GM20000 (cell line): ENCODE measurements around the gene ADD3.

ENCODE experiments used
- DNase-seq: peaks from one replicate; pipeline ENCODE4 v3.0.0; 2012; ENCODE audit warnings: low spot score
- TF ChIP-seq, protein P1 (sequence below): IDR thresholded peaks from 2 replicates; pipeline ENCODE4 v1.5.1; 2012; ENCODE audit warnings: mild to moderate bottlenecking, control low read depth; ENCODE audit errors: extremely low read depth, missing control alignments

The ADD3 gene

DNA sequence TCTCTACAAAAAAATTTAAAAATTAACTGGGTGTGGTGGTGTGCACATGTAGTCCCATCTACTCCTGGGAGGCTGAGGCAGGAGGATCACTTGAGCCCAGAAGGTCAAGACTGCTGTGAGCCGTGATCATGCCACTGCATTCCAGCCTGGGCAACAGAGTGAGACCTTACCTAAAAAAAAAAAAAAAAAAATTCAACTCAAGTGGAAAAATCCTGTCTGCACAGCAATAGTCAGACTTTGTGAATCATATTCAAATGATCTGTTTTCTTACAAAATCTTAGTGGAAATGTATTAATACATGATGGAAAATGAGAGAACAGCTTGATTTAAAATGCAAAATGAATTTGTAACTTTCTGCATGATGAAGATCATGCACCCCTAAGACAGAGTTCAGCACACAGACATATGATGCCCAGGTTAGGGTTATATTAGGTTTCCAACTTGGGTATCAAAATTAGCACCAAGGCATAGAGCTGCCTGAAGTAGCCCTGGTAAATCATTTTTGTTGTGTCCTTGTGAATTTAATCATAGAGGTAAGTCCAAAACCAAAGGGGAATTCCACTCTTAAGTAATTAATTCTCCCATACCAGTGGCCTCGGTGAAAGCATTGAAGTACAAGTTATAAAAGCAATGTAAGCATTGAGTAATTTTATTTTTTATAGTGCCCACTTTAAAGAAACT lies 93.8 kb downstream of the ADD3 start:
- no peak for DNase-seq
- TF ChIP-seq, protein P1, sequence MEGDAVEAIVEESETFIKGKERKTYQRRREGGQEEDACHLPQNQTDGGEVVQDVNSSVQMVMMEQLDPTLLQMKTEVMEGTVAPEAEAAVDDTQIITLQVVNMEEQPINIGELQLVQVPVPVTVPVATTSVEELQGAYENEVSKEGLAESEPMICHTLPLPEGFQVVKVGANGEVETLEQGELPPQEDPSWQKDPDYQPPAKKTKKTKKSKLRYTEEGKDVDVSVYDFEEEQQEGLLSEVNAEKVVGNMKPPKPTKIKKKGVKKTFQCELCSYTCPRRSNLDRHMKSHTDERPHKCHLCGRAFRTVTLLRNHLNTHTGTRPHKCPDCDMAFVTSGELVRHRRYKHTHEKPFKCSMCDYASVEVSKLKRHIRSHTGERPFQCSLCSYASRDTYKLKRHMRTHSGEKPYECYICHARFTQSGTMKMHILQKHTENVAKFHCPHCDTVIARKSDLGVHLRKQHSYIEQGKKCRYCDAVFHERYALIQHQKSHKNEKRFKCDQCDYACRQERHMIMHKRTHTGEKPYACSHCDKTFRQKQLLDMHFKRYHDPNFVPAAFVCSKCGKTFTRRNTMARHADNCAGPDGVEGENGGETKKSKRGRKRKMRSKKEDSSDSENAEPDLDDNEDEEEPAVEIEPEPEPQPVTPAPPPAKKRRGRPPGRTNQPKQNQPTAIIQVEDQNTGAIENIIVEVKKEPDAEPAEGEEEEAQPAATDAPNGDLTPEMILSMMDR, result no peak

DNA sequence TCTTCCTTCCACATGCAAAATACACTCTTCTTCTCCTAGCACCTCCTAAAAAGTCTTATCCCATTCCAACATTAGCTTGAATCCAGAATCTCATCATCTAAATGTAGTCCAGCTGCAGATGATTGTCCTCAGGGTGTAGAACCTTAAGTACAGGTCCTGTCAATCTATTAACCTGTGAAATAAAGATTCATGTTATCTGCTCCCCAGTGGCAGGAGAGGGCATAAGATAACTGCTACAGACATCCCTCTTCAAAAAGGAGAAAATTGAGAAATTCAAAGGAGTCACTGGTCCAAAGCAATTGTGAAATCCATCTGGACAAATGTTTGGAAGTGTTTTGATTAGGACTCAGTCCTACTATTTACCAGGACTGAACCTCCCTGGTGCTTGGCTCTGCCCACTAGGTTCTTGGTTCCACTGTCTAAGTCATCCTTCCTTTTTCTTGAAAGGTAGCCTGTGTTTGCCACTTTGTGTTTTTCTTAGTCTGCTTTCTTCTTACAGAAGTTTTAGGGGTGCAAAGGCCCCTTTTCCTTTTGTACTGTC lies 96.2 kb downstream of the ADD3 start:
- TF ChIP-seq, protein P1, result no peak
- DNase-seq, result no peak

DNA sequence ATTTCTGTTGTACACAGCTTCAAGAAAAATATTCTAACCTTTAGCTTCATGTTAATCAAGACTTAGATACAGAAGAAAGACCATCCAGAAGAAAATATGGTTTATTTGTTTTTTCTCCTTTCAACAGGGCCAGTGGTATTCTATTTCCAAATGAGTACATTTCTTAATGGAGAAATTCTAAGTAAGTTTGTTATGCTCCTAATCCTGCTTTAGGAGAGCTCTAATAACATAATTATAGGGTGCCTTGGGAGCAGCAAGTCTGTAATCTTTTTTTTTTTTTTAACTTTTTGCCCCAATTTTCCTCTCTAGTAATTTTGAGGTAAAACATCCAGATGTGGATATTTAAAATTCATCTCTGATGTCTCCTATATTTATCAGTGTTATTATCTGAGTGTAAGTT lies 98.1 kb downstream of the ADD3 start:
- no peak for DNase-seq
- TF ChIP-seq, protein P1, result no peak

DNA sequence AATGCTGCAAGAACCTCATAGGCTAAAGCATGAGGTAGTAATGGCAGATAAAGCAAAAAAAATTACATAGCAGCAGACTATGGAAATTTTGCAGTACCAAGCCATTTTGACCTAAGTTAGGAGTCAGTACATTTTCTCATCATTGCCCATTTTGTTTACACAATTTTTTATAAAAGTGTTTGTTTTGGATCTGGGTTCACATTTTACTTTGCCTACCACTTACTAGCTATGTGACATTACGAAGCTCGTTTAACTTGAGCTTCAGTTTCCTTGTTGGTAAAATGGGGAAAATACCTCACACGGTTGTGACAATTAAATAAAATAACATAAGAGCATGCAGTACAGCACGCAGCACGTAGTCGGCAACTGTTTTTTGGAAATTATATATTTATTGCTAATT lies 99.6 kb downstream of the ADD3 start:
- DNase-seq, result no peak
- TF ChIP-seq, protein P1, result no peak

DNA sequence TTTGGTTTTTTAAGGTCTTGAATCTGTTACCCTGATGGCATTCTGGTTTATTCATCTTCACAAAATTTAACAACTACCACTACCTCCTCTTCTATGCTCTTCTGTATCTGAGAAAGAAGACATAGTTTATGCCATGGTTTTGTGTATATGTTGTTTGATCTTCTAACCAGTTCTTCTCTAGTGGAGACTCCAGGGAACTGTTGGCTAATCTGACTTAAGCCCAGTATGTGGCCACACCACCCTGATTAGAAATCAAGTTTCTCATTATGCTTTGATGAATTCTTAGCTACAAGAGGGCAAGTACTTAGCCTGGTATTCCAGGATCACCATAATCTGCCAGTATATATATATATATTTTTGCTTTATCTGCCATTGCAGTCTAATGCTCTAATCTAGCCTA lies 100.1 kb downstream of the ADD3 start:
- no peak for DNase-seq
- TF ChIP-seq, protein P1, result no peak

DNA sequence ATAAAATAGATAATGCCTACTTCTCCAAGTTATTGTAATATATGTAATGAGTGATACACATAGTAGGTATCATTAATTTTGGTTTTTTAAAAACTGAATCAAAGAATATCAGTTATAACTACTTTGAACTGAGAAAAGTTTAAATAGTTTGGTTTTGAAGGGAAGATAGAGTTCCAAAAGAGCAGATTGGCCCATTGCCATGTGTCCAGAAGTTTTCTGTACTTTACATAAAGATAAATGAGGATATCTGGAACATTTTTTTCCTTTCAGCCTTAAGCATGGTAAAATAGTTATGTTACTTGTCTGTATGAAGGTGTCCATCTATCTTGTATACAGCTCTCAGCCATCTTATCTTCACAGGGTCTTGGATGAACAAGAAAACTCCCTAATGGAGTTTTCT lies 101.7 kb downstream of the ADD3 start:
- TF ChIP-seq, protein P1, result no peak

DNA sequence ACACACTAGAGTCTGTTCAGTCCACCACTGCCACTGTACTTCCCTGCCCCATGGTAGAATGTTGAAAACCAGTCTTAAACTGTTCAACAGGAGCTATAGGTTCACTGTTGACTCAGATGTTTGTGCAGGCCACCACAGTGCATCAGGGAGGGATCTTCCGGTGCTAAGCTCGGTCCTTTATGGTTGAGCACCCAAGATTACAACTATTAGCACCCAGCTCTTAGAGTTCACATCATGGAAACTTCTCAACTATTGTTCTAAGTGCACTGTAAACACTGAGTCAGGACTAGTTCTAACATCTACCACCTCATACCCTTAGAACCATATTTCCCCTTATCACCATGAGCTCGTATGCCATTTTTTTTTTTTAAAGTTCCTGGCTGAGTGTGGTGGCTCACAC lies 102.6 kb downstream of the ADD3 start:
- TF ChIP-seq, protein P1, result no peak

More for the DNA sequence above, 101.7 kb downstream of the ADD3 start:
- DNase-seq, result no peak

More for the DNA sequence above, 102.6 kb downstream of the ADD3 start:
- no peak for DNase-seq
